HEK293 (cell line): Measurements from ENCODE around the gene ALOX5AP.

Source experiments
- CTCF ChIP-seq: fragments of 450-650 bp; formaldehyde crosslinking; IDR thresholded peaks from 2 replicates; pipeline ENCODE4 v1.5.1; 2016; ENCODE audit warnings: missing biosample characterization, missing genetic modification characterization
- ELK4 ChIP-seq: IDR thresholded peaks from 2 replicates; pipeline ENCODE4 v1.6.1; 2011; ENCODE audit warnings: mild to moderate bottlenecking, low read depth, low read length, borderline replicate concordance
- ZNF571 ChIP-seq: fragments of 450-650 bp; formaldehyde crosslinking; IDR thresholded peaks from 2 replicates; pipeline ENCODE4 v1.5.0; 2017; ENCODE audit warnings: missing biosample characterization, missing genetic modification characterization
- ZNF629 ChIP-seq: fragments of 450-650 bp; formaldehyde crosslinking; IDR thresholded peaks from 2 replicates; pipeline ENCODE4 v1.5.1; 2017; ENCODE audit warnings: missing biosample characterization, missing genetic modification characterization
- ZNF639 ChIP-seq: fragments of 450-650 bp; formaldehyde crosslinking; IDR thresholded peaks from 2 replicates; pipeline ENCODE4 v1.5.1; 2016; ENCODE audit warnings: missing biosample characterization, missing genetic modification characterization

- TF ChIP-seq CTCF (tag by site-specific recombination) (no peak), ZNF571 (no peak), ZNF629 (tag by site-specific recombination) (no peak), ZNF639 (tag by site-specific recombination) (no peak), ELK4 (no peak)
Observed at GRCh38 chr13:30774214-30774730, 38.9 kb downstream of the ALOX5AP start.
